ENCODE results near the gene CFAP46. TPM values are rescaled to one million over a fixed set of nuclear protein-coding genes. Genes with fewer than 3 reads are reported as not detected.

The CFAP46 gene
- polyA plus RNA-seq, 1 donor from 2014 or later = 2.6 TPM

DNA sequence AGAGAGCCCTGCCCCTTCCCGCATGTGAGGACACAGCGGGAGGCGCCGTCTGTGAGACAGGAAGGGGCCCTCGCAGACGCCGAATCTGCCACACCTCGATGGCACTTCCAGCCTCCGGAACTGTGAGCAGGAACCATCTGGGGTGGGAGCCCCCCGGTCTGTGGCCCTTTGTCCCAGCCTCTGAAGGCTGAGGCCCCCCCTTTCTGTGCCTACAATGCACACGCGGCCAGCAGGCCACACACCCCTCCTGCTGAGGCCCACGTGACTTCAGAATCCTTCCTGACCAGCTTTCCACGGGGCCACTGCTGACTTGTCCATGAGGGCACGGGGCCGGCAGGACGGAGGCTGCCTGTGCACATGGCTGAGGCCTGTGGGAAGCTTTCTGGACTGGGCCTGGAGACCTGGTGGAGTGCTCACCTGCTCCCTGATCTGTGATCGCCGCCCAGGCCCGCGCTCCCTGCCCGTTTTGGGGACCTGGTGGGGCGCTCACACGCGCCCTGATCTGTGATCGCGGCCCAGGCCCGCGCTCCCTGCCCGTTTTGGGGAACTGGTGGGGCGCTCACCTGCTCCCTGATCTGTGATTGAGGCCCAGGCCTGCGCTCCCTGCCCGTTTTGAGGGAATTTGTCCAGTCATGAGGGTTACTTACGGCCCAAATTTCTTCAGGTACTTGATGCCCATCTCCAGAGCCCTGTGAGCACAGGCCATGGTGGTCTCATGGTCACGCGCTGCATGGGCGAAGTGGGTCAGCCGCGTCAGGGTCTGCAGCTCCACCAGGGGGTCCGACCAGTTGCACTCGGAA is 34.3 kb downstream of the CFAP46 start:
- Histone ChIP-seq H3K27ac (ENCODE audit: low read length) (no peak overlapping the region), H4K20me1 (ENCODE audit: insufficient read depth) (no peaks in the 10 kb centered on the region), H3K4me3 (ENCODE audit: low read length) (no peak overlapping the region)

DNA sequence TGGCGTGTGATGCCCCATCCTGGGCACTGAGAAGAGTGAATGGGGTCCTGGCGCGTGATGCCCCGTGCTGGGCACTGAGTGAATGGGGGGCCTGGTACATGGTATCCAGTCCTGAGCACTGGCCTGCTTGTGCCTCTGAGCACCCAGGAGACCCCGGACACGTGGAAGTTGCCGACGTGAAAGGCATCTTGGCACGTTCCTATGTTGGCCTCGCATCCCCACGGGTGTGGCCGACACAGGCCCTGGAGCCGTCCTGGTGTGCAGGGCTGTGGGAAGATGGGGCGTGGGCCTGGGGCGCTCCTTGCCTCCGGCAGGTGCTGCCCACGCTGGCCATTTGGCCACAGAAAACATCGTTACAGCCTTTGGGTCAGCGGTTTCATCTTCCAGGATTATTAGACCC is 35.5 kb downstream of the CFAP46 start:
- Histone ChIP-seq H3K9me3 (ENCODE audit: low read length) (no peaks in the 10 kb centered on the region), H3K4me3 (ENCODE audit: low read length) (no peak overlapping the region), H3F3A (ENCODE audit: insufficient read depth, low read length, poor library complexity, severe bottlenecking) (no peaks in the 10 kb centered on the region), H3K9ac (ENCODE audit: low read length) (no peak overlapping the region), H3K79me2 (replicated peaks; ENCODE audit: insufficient read depth, low read length) (no peaks in the 10 kb centered on the region), H3K27me3 (ENCODE audit: insufficient read depth, low read depth, low read length) (no peaks in the 10 kb centered on the region), H3K9me2 (ENCODE audit: insufficient read depth, low read length) (no peaks in the 10 kb centered on the region), H3K4me2 (ENCODE audit: low read length) (no peak overlapping the region), H2AFZ (ENCODE audit: low read depth, low read length) (no peak overlapping the region), H3K27ac (ENCODE audit: low read length) (no peak overlapping the region), H4K20me1 (ENCODE audit: insufficient read depth) (no peaks in the 10 kb centered on the region), H3K36me3 (ENCODE audit: insufficient read depth, low read length) (no peaks in the 10 kb centered on the region)
- TF ChIP-seq, protein P1, sequence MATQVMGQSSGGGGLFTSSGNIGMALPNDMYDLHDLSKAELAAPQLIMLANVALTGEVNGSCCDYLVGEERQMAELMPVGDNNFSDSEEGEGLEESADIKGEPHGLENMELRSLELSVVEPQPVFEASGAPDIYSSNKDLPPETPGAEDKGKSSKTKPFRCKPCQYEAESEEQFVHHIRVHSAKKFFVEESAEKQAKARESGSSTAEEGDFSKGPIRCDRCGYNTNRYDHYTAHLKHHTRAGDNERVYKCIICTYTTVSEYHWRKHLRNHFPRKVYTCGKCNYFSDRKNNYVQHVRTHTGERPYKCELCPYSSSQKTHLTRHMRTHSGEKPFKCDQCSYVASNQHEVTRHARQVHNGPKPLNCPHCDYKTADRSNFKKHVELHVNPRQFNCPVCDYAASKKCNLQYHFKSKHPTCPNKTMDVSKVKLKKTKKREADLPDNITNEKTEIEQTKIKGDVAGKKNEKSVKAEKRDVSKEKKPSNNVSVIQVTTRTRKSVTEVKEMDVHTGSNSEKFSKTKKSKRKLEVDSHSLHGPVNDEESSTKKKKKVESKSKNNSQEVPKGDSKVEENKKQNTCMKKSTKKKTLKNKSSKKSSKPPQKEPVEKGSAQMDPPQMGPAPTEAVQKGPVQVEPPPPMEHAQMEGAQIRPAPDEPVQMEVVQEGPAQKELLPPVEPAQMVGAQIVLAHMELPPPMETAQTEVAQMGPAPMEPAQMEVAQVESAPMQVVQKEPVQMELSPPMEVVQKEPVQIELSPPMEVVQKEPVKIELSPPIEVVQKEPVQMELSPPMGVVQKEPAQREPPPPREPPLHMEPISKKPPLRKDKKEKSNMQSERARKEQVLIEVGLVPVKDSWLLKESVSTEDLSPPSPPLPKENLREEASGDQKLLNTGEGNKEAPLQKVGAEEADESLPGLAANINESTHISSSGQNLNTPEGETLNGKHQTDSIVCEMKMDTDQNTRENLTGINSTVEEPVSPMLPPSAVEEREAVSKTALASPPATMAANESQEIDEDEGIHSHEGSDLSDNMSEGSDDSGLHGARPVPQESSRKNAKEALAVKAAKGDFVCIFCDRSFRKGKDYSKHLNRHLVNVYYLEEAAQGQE (IDR thresholded peaks at IDR 0.05; ENCODE audit: borderline replicate concordance) = no peak
- TF ChIP-seq TAF1 (IDR thresholded peaks at IDR 0.05; ENCODE audit: low read depth) = no peak
- no peak for TF ChIP-seq SMC3 (conservative IDR thresholded peaks at IDR 0.05; ENCODE audit: poor library complexity)
- TF ChIP-seq EZH2 (IDR thresholded peaks at IDR 0.05; ENCODE audit: borderline replicate concordance, insufficient read depth, low read length, poor library complexity, severe bottlenecking) = no peak
- no peak for TF ChIP-seq EP300 (conservative IDR thresholded peaks at IDR 0.05; ENCODE audit: poor library complexity, severe bottlenecking)
- TF ChIP-seq, protein P2, sequence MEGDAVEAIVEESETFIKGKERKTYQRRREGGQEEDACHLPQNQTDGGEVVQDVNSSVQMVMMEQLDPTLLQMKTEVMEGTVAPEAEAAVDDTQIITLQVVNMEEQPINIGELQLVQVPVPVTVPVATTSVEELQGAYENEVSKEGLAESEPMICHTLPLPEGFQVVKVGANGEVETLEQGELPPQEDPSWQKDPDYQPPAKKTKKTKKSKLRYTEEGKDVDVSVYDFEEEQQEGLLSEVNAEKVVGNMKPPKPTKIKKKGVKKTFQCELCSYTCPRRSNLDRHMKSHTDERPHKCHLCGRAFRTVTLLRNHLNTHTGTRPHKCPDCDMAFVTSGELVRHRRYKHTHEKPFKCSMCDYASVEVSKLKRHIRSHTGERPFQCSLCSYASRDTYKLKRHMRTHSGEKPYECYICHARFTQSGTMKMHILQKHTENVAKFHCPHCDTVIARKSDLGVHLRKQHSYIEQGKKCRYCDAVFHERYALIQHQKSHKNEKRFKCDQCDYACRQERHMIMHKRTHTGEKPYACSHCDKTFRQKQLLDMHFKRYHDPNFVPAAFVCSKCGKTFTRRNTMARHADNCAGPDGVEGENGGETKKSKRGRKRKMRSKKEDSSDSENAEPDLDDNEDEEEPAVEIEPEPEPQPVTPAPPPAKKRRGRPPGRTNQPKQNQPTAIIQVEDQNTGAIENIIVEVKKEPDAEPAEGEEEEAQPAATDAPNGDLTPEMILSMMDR (IDR thresholded peaks at IDR 0.05; ENCODE audit: poor library complexity, severe bottlenecking) = no peak
- TF ChIP-seq POLR2AphosphoS5 (IDR thresholded peaks at IDR 0.05) = no peak
- no peak for TF ChIP-seq RAD21 (conservative IDR thresholded peaks at IDR 0.05)
- TF ChIP-seq MXI1 (conservative IDR thresholded peaks at IDR 0.05; ENCODE audit: poor library complexity, severe bottlenecking) = no peak

More for the DNA sequence above, 34.3 kb downstream of the CFAP46 start:
- Histone ChIP-seq H3K4me2 (ENCODE audit: low read length) (no peak overlapping the region), H3F3A (ENCODE audit: insufficient read depth, low read length, poor library complexity, severe bottlenecking) (no peaks in the 10 kb centered on the region), H3K27me3 (ENCODE audit: insufficient read depth, low read depth, low read length) (no peaks in the 10 kb centered on the region), H2AFZ (ENCODE audit: low read depth, low read length) (no peak overlapping the region), H3K79me2 (replicated peaks; ENCODE audit: insufficient read depth, low read length) (no peaks in the 10 kb centered on the region), H3K9ac (ENCODE audit: low read length) (no peak overlapping the region), H3K36me3 (ENCODE audit: insufficient read depth, low read length) (no peaks in the 10 kb centered on the region), H3K9me3 (ENCODE audit: low read length) (no peaks in the 10 kb centered on the region), H3K9me2 (ENCODE audit: insufficient read depth, low read length) (no peaks in the 10 kb centered on the region)
- TF ChIP-seq RAD21 (conservative IDR thresholded peaks at IDR 0.05) (no peak), EZH2 (IDR thresholded peaks at IDR 0.05; ENCODE audit: borderline replicate concordance, insufficient read depth, low read length, poor library complexity, severe bottlenecking) (no peak), MXI1 (conservative IDR thresholded peaks at IDR 0.05; ENCODE audit: poor library complexity, severe bottlenecking) (no peak)

Data from neural cell (in vitro differentiated cells).